K562 (cell line): Measurements from ENCODE around the gene UGT2A1.

Experiments
- PML ChIP-seq: IDR thresholded peaks from 2 replicates; pipeline ENCODE4 v1.6.1; 2012; ENCODE audit warnings: low read length, inconsistent platforms
- SIX5 ChIP-seq, 2 experiments: IDR thresholded peaks; 2 replicates each; pipeline ENCODE4 v1.6.1; 2011; ENCODE audit warnings: low read length in 2 of 2, borderline replicate concordance in 1 of 2, low read depth in 1 of 2, mild to moderate bottlenecking in 1 of 2, moderate library complexity in 1 of 2; ENCODE audit not compliant: insufficient read depth in 1 of 2

DNA sequence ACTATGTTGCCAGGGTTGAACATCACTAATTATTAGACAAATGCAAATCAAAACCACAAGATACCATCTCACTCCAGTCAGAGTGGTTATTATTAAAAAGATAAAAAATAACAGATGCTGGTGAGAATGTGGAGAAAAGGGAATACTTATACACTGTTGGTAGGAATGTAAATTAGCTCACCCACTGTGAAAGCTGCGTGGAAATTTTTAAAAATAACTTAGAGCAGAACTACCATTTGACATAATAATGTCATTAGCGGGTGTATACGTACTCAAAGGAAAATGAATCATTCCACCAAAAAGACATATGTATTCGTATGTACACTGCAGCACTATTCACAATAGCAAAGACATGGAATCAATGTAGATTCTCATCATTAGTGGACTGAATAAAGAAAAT is 48.6 kb upstream of the UGT2A1 start:
- TF ChIP-seq PML (no peak), SIX5 (IDR thresholded peaks at IDR 0.05; ENCODE audit: borderline replicate concordance in 1 of 2, insufficient read depth in 1 of 2, low read depth in 1 of 2, low read length in 2 of 2) (no peak)
